Activated CD8-positive, alpha-beta T cell treated with anti-CD3 and anti-CD28 coated beads, Interleukin-2, amount 10 ng/mL, durations not matched to agents 7 days and 5 days (primary cell): ENCODE measurements around the gene TRIM24. TPM values are rescaled to one million over a fixed set of nuclear protein-coding genes. Genes with fewer than 3 reads are reported as not detected.

Source experiments
- ATAC-seq: fragments of 150-1000 bp; cut with Tn5 transposase; one replicate; pipeline ENCODE4 v1.10.0; 2021; ENCODE audit warnings: moderate library complexity
- CTCF ChIA-PET: fragments of 350-600 bp; sonication (Branson Sonifier 250); formaldehyde crosslinking; loops from one replicate; lab custom pipeline; 2021; ENCODE audit warnings: antibody characterized with exemption; lab: Charles Lee
- POLR2A ChIA-PET: fragments of 350-600 bp; sonication (Branson Sonifier 250); formaldehyde crosslinking; loops from one replicate; lab custom pipeline; 2021; ENCODE audit warnings: antibody characterized with exemption; lab: Charles Lee
- DNase-seq: peaks from one replicate; pipeline ENCODE4 v3.0.0-alpha.2; 2020
- H3K27ac Mint-ChIP-seq: one replicate; pipeline ENCODE4 v1.8.0; 2021; ENCODE audit warnings: mild to moderate bottlenecking, mixed read lengths
- H3K27me3 Mint-ChIP-seq: one replicate; pipeline ENCODE4 v1.8.0; 2021; ENCODE audit warnings: low read depth, mixed read lengths
- H3K36me3 Mint-ChIP-seq: one replicate; pipeline ENCODE4 v1.8.0; 2021; ENCODE audit warnings: low read depth, mixed read lengths
- H3K4me1 Mint-ChIP-seq: one replicate; pipeline ENCODE4 v1.8.0; 2021; ENCODE audit warnings: low read depth, mixed read lengths
- H3K4me3 Mint-ChIP-seq: one replicate; pipeline ENCODE4 v1.8.0; 2021; ENCODE audit warnings: mild to moderate bottlenecking, mixed read lengths
- H3K9me3 Mint-ChIP-seq: one replicate; pipeline ENCODE4 v1.8.0; 2022; ENCODE audit warnings: mixed read lengths; ENCODE audit not compliant: insufficient read depth
- total RNA-seq, 2 experiments: library from RNA; stranded (reverse); gene quantifications; one replicate each; pipeline ENCODE4 v1.2.3, GENCODE V29; 2021

TRIM24 gene
- total RNA-seq, 2 experiments from 2014 or later = 26.1 to 26.2 TPM

- no peak overlapping the region for H3K27ac Mint-ChIP-seq
- DNase-seq = no peak
- ChIA-PET CTCF (interaction anchor here (1.4 kb wide), 1 partner anchor 190 kb away, joined by 5 read pairs; no protein-coding TSS in a partner anchor), POLR2A (no interaction called here)
- no peak for ATAC-seq
- no peaks in the 10 kb centered on the region for H3K4me1 Mint-ChIP-seq
- no peaks in the 10 kb centered on the region for H3K27me3 Mint-ChIP-seq
- H3K36me3 Mint-ChIP-seq = peaks cover 77% of the 10 kb centered on the region
- no peak overlapping the region for H3K4me3 Mint-ChIP-seq
- H3K9me3 Mint-ChIP-seq = no peaks in the 10 kb centered on the region
Measured at GRCh38 chr7:138549082-138549481, 89.0 kb downstream of the TRIM24 start.

- H3K4me3 Mint-ChIP-seq = no peak overlapping the region
- ChIA-PET POLR2A (no interaction called here), CTCF (no interaction called here)
- H3K27me3 Mint-ChIP-seq = no peaks in the 10 kb centered on the region
- DNase-seq (no peak), ATAC-seq (no peak)
- H3K9me3 Mint-ChIP-seq = no peaks in the 10 kb centered on the region
- no peak overlapping the region for H3K27ac Mint-ChIP-seq
- no peaks in the 10 kb centered on the region for H3K4me1 Mint-ChIP-seq
- H3K36me3 Mint-ChIP-seq = peaks cover 76% of the 10 kb centered on the region
Measured at GRCh38 chr7:138550337-138550736, 90.3 kb downstream of the TRIM24 start.

GRCh38 chr7:138551102-138551501 lies 91.0 kb downstream of the TRIM24 start:
- ATAC-seq (no peak), DNase-seq (no peak)
- Mint-ChIP-seq H3K27me3 (no peaks in the 10 kb centered on the region), H3K4me1 (no peaks in the 10 kb centered on the region), H3K9me3 (peaks cover 5% of the 10 kb centered on the region), H3K27ac (no peak overlapping the region), H3K36me3 (peaks cover 75% of the 10 kb centered on the region), H3K4me3 (no peak overlapping the region)
- CTCF ChIA-PET = no interaction called here
- POLR2A ChIA-PET = no interaction called here

GRCh38 chr7:138553805-138554204 lies 93.7 kb downstream of the TRIM24 start:
- Mint-ChIP-seq H3K4me3 (no peak overlapping the region), H3K36me3 (peaks cover 84% of the 10 kb centered on the region), H3K9me3 (peaks cover 32% of the 10 kb centered on the region), H3K27ac (no peak overlapping the region), H3K27me3 (no peaks in the 10 kb centered on the region), H3K4me1 (no peaks in the 10 kb centered on the region)
- POLR2A ChIA-PET = no interaction called here
- no peak for DNase-seq
- CTCF ChIA-PET = interaction anchor here (1.5 kb wide), 1 partner anchor 392 kb away, joined by 3 read pairs; no protein-coding TSS in a partner anchor
- no peak for ATAC-seq

- Mint-ChIP-seq H3K4me3 (no peak overlapping the region), H3K27me3 (no peaks in the 10 kb centered on the region), H3K36me3 (peaks cover 86% of the 10 kb centered on the region), H3K9me3 (peaks cover 36% of the 10 kb centered on the region), H3K27ac (no peak overlapping the region), H3K4me1 (no peaks in the 10 kb centered on the region)
- ChIA-PET POLR2A (no interaction called here), CTCF (interaction anchor here (1.5 kb wide), 1 partner anchor 393 kb away, joined by 3 read pairs; no protein-coding TSS in a partner anchor)
- ATAC-seq (no peak), DNase-seq (no peak)
Measured at GRCh38 chr7:138554674-138555073, 94.6 kb downstream of the TRIM24 start.

GRCh38 chr7:138555684-138556083 lies 95.6 kb downstream of the TRIM24 start:
- CTCF ChIA-PET = interaction anchor here (0.9 kb wide), 1 partner anchor 13 kb away, joined by 3 read pairs; no protein-coding TSS in a partner anchor
- peaks cover 87% of the 10 kb centered on the region for H3K36me3 Mint-ChIP-seq
- no peaks in the 10 kb centered on the region for H3K4me1 Mint-ChIP-seq
- POLR2A ChIA-PET = no interaction called here
- H3K4me3 Mint-ChIP-seq = no peak overlapping the region
- peaks cover 36% of the 10 kb centered on the region for H3K9me3 Mint-ChIP-seq
- no peak for DNase-seq
- H3K27ac Mint-ChIP-seq = no peak overlapping the region
- no peak for ATAC-seq
- H3K27me3 Mint-ChIP-seq = no peaks in the 10 kb centered on the region

- Mint-ChIP-seq H3K27ac (no peak overlapping the region), H3K36me3 (peaks cover 93% of the 10 kb centered on the region), H3K9me3 (peaks cover 38% of the 10 kb centered on the region), H3K4me1 (no peaks in the 10 kb centered on the region), H3K4me3 (no peak overlapping the region), H3K27me3 (no peaks in the 10 kb centered on the region)
- ChIA-PET CTCF (no interaction called here), POLR2A (no interaction called here)
- ATAC-seq (no peak), DNase-seq (no peak)
Measured at GRCh38 chr7:138556771-138557484, 96.9 kb downstream of the TRIM24 start.

GRCh38 chr7:138559448-138559847 lies 99.4 kb downstream of the TRIM24 start:
- POLR2A ChIA-PET = no interaction called here
- H3K9me3 Mint-ChIP-seq = peaks cover 56% of the 10 kb centered on the region

GRCh38 chr7:138563808-138564207 lies 103.7 kb downstream of the TRIM24 start:
- ChIA-PET CTCF (no interaction called here), POLR2A (no interaction called here)
- DNase-seq = no peak
- peaks cover 47% of the 10 kb centered on the region for H3K9me3 Mint-ChIP-seq
- H3K4me3 Mint-ChIP-seq = no peak overlapping the region
- ATAC-seq = no peak
- H3K36me3 Mint-ChIP-seq = peaks cover 86% of the 10 kb centered on the region
- H3K27me3 Mint-ChIP-seq = no peaks in the 10 kb centered on the region
- no peaks in the 10 kb centered on the region for H3K4me1 Mint-ChIP-seq
- no peak overlapping the region for H3K27ac Mint-ChIP-seq

More at GRCh38 chr7:138559448-138559847, 99.4 kb downstream of the TRIM24 start:
- H3K27me3 Mint-ChIP-seq = no peaks in the 10 kb centered on the region
- DNase-seq (no peak), ATAC-seq (no peak)
- CTCF ChIA-PET = no interaction called here
- no peak overlapping the region for H3K4me3 Mint-ChIP-seq
- H3K36me3 Mint-ChIP-seq = peaks cover 96% of the 10 kb centered on the region
- H3K27ac Mint-ChIP-seq = no peak overlapping the region
- H3K4me1 Mint-ChIP-seq = no peaks in the 10 kb centered on the region

GRCh38 chr7:138564365-138564764 lies 104.3 kb downstream of the TRIM24 start:
- H3K4me3 Mint-ChIP-seq = no peak overlapping the region
- no peak for ATAC-seq
- DNase-seq = no peak
- POLR2A ChIA-PET = no interaction called here
- H3K27ac Mint-ChIP-seq = no peak overlapping the region
- H3K9me3 Mint-ChIP-seq = peaks cover 43% of the 10 kb centered on the region
- no peaks in the 10 kb centered on the region for H3K27me3 Mint-ChIP-seq
- H3K36me3 Mint-ChIP-seq = peaks cover 86% of the 10 kb centered on the region
- CTCF ChIA-PET = no interaction called here
- no peaks in the 10 kb centered on the region for H3K4me1 Mint-ChIP-seq

GRCh38 chr7:138565071-138565450 lies 105.0 kb downstream of the TRIM24 start:
- ChIA-PET CTCF (no interaction called here), POLR2A (no interaction called here)
- no peak for ATAC-seq
- Mint-ChIP-seq H3K36me3 (peaks cover 85% of the 10 kb centered on the region), H3K4me1 (no peaks in the 10 kb centered on the region), H3K9me3 (peaks cover 43% of the 10 kb centered on the region), H3K4me3 (no peak overlapping the region), H3K27ac (no peak overlapping the region), H3K27me3 (no peaks in the 10 kb centered on the region)
- DNase-seq = no peak

GRCh38 chr7:138565451-138566114 lies 105.5 kb downstream of the TRIM24 start:
- no peaks in the 10 kb centered on the region for H3K27me3 Mint-ChIP-seq
- no peaks in the 10 kb centered on the region for H3K4me1 Mint-ChIP-seq
- CTCF ChIA-PET = no interaction called here
- ATAC-seq (no peak), DNase-seq (no peak)
- H3K36me3 Mint-ChIP-seq = peaks cover 83% of the 10 kb centered on the region
- peaks cover 43% of the 10 kb centered on the region for H3K9me3 Mint-ChIP-seq
- POLR2A ChIA-PET = no interaction called here
- no peak overlapping the region for H3K4me3 Mint-ChIP-seq
- no peak overlapping the region for H3K27ac Mint-ChIP-seq
